Glomerular visceral epithelial cell (primary cell): ENCODE data around the gene AXIN1.
"Not testable (repeated sequence)": the region's sequence is repeated elsewhere in the genome, so short reads cannot be mapped to it uniquely, and the experiment has no call there.

Experiments used
- DNase-seq: peaks from one replicate; pipeline ENCODE4 v3.0.0-alpha.2; 2016; ENCODE audit errors: extremely low spot score

AXIN1 gene

DNA sequence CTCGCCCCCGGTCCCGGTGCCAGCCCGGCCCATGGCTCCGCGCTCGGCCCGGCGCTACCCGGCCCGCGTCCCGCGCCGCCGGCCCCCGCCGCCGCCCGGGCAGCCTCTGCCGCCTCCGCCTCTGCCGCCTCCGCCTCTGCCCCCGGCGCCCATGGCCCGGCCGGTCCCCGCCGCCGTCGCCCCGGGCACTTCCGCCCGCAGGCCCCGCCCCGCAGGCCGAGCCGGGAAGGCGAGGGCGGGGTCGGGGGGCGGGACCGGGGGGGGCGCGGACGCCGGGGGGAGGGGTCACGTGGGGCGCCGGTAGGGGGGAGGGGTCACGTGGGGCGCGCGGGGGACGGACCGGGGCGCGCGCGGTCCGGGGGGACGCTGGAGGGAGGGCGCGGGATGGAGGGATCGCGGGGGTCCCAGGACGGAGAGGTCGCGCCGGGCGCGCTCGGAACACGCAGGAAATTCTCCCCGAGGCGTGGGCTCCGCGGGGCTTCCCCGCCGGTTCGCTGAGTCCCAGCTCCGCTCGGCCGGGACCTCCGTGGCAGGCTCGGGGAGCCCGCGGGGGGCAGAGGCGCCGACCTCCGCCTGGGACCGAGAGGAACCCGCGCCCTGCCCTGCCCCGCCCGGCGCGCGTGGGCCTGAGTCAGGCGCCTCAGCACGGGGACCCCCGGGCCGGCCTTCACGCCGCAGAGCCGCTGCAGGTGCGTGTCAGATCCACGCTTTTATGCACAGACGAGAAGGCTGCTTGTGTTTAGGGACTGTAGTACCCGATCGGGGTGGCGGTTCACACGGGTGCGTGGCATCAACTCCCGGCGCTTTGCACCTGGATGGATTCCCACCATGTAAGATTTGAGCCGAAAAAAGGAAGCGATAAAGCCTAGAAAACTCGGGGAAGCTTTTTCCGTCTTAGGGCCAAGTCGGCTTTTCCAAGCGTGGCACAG is 29.5 kb upstream of the AXIN1 start, which contains the start of gene PGAP6:
Gene PGAP6, minus strand, starts transcription at position 190 of the 929 bp plus-strand sequence. Its CDS starts 157 bp downstream, at position 33.
- peak; percentile 72 for DNase-seq

DNA sequence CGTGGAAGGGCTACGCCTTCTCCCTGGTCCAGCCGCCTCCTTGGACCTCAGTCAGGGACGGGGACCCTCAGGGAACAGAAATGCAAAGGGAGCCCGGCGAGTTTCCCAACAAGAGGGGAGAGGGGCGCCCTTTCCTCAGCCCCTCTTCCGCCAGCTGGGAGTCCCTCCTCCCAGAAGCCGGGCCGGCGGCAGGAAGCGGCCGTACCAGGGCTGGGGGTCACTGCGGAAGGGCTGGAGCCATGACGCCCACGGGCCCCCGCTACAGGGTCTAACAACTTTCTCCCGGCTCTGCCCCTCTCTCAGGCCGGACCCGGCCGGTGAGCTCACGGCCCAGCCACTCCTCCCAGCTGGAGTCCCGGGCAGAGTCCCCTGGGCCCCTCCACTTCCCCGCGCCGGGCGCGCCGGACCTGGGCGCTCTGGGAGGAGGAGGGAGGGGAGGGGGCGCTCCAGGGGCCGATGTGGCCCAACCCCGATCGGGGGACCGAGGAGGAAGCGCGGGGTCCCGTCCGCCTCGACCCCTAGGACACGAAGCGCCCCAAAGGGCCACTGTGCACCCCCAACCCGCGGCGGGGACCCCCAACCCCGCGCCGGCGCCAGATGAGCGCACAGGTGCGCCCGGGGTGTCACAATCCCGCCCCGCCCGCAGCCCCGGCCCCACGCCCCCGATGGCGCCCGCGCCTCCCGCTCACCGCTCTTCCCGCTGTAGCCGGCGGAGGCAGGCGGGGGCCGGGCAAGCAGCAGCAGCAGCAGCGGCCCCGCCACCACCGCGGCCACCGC is 28.7 kb upstream of the AXIN1 start:
- peak; percentile 26 for DNase-seq

DNA sequence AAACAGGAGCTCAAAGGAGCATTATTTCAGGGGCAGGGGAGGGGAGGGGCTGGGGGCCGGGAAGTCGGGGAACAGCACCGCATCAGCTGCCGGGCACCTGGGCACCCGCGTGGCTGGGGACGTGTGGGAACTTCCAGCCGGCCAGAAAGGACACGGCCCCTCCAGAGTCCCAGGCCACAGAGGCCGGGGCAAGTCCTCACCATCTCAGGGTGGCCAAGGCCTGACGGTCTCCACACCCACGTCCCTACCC is 28.2 kb upstream of the AXIN1 start:
- no peak for DNase-seq

DNA sequence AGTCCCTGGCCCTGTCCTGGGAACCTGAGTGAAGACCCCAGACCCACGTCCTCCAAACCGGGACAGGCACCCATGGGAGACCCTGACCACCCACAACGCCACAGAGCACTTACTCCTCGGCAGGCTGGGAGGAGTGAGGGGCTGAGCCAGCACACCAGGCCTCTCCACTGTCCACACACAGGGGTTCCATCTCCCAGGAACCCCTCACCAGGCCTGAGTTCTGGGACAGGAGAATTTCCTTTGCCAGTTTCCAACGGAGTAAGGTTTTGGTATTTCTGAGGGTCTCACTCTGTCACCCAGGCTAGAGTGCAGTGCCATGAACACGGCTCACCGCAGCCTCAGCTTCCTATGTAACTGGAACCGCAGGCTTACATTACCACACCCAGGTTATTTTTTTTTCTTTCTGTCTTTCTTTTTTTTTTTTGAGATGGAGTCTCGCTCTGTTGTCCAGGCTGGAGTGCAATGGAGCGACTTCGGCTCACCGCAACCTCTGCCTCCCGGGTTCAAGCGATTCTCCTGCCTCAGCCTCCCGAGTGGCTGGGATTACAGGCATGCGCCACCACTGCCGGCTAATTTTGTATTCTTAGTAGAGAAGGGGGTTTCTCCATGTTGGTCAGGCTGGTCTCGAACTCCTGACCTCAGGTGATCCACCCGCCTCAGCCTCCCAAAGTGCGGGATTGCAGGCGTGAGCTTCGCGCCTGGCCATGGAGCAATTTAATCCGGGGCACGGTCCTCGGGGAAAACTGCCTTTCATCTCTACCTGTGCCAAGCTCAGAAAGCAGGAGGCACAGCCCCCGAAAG is 27.6 kb upstream of the AXIN1 start:
- DNase-seq = no peak

DNA sequence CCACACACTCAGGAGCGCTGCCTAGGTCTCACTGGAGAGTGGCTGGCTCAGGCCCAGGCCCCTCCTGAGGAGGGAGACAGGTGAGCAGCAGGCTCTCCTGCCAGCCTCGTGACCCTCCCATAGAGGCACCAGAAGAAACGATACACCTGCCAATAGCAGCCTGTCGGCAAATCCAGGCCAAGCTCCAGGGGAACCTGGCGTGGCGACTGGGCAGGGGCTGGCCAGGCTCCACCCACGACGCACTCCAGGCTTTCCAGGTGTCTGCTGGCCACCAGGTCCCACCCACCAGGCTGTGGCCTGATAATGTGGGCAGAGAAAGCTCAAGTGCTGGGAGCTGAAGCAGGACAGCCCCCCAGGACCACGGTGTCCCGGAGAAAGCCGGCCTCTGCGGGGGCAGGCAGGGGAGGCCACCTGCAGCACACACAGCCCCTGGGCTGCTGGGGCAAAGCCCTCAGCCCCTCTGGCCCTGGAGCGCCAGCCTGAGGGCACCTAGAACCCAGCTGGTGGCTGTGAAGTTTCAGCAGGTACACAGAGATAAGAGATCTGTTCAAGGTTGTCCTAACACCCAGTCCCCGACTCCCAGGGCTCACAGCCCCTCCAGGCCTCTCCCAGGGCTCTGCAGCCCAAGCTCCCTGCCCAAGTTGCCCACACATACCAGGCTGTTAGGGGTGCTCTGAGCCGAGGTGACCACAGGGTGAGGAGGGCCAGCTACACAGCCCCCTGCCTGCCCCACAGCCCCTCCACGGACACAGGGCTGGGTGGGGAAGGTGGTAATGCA is 26.8 kb upstream of the AXIN1 start:
- DNase-seq = no peak

DNA sequence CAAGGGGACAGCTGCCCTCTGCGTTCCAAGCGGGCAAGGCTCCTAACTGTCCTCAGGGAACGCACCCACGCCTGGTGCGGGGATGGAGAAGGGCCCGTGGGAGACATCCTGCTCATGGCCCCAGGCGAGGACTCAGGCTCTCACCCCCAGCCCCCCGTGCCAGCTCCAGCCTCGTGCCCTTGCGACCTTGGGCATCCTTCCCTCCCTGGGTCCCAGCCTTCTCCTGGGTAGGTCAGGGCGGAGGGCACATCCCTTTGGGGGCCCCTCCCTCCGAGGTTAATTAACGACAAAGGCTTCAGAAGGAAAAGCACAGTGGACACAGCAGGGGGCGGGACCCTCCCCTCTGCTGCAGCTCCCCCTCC is 26.3 kb upstream of the AXIN1 start:
- no peak for DNase-seq

DNA sequence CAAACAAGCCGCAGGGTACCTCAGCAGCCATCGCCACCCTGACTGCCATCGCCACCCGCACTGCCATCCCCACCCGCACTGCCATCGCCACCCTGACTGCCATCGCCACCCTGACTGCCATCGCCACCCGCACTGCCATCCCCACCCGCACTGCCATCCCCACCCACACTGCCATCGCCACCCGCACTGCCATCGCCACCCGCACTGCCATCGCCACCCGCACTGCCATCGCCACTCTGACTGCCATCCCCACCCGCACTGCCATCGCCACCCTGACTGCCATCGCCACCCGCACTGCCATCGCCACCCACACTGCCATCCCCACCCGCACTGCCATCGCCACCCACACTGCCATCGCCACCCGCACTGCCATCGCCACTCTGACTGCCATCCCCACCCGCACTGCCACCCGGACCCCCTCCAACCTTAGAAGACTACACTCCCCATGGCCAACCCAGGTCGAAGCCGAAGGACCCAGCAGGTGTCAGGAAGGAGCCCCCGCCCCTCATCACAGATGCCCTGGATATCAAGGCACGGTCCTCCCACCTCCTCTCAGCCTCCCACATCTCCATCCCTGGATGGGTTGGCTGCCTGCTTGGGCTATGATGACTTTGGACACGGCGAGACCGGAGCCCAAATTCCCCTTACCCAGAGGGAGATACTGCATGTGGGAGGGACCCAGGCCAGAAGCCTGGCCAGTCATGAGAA is 25.7 kb upstream of the AXIN1 start:
- DNase-seq = not testable (repeated sequence)

DNA sequence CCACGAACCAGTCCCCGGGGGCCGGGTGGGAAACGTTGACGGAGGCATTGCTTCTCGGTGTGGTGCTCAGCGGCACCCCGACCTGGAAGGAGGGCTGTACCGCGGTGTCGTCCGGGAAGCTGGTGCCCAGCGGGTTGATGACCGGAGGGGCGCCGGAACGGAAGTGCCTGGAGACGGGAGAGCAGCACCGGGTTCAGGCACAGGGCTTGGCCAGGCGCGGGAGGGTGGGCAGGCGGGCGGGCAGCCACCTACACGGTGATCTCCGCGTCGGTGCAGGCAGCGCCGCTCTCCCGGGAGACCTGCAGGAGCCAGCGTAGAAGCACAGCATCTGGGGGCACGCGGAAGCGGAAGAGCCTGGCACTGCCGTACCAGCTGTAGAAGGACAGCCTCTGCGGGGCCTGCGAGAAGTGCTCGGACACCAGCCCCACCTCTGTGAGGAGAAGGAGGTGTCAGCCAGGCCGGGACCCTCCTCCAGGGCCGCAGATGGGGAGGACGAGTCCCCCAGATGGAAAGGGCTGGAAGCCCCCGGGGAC is 25.0 kb upstream of the AXIN1 start:
- no peak for DNase-seq

DNA sequence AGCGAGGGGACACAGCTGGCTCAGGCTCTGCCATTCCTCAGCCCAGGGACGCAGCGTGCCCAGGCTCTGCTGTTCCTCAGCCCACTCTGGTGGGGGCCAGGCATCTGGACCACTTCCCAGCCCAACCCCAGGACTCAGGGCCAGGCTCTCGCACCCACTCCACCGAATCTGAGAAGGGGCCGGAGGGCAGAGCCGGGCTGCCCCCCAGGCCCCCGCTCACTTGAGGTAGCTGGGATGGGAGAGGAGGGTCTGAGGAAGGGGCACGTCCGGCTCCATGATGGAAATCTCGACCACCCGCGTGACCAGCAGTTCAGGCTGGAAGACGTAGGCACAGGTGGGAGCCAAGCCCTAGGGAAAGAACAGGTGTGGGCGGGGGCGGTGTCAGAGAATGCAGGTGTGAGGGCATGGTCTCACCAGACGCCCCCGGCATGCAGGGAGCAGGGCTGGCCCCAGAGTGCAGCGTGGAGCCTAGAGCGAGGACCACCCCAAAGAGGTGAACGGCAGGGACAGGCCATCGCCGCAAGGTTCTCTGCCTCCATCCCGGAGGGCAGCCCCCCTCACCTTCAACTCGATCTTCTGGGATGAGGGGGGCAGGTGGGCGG is 24.4 kb upstream of the AXIN1 start:
- DNase-seq = no peak

DNA sequence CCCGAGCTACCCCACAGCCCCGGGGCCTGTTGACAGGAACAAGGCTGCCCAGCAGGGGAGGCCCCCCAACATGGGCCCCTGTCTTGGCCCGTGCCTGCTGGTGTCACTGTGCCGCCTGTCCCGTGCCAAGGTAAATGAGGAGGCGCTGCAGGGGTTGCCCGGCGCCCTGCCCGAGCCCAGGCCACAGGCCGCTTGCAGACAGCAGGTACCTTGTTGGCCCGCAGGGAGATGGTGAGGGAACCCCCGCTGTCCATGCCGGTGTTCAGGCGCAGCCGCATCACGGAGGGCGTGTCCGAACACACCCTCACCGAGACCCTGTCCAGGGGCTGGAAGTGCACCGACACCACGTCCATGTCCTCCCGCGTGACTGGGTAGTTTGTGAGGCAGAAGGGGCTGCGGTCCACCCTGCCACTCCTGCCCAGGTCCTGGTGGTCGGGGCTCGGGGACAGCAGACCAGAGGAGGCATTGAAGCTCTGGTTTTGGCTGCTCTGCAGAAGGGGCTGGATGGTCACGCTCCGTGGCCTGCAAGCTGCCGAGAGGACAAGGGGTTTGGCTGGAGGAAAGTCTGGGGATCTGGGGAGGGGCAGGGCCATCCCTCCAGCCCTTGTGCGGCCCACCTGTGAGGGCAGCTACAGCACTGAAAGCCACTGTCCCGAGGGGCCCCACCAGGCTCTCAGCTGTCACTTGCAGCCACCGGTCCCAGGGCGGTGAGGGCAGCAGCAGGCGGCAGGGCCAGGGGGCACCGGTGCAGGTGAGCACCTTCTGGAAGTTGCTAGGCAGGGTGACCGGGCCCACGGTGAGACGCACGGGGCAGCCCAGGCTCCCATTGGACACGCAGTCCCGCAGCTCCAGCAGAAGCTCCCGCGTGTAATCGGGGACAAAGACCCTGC is 23.6 kb upstream of the AXIN1 start:
- no peak for DNase-seq

DNA sequence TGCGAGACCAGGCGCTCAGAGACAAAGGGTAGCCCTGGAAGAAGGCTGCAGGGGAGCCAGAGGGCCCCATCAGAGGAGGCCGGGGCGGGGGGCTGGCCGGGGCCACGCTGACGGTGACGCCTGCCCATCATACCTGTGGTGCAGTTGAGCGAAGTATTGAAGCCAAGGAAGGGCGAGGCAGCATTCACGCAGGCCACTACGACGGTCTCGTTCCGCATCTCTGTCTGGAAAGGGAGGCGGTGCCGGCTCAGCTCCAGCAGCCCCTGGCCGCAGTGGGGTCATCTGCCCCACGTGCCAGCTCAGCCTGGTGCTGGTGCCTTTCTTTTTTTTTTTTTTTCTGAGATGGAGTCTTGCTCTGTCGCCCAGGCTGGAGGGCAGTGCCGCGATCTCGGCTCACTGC is 22.7 kb upstream of the AXIN1 start:
- DNase-seq = no peak

DNA sequence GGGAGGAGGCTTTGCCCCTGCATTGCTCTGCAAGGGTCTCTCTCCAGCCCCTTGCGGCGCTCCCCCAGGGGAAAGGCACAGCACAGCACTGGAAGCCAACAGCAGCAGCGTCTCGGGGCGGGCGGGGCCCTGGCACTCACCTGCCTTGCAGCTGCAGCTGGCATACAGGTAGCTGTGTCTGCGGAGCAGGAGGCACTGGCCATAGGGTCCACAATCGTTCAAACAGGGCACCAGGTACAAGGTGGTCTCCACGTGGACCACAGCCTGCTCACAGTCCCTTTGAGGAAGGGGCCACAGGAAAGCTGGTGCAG is 22.0 kb upstream of the AXIN1 start:
- no peak for DNase-seq

DNA sequence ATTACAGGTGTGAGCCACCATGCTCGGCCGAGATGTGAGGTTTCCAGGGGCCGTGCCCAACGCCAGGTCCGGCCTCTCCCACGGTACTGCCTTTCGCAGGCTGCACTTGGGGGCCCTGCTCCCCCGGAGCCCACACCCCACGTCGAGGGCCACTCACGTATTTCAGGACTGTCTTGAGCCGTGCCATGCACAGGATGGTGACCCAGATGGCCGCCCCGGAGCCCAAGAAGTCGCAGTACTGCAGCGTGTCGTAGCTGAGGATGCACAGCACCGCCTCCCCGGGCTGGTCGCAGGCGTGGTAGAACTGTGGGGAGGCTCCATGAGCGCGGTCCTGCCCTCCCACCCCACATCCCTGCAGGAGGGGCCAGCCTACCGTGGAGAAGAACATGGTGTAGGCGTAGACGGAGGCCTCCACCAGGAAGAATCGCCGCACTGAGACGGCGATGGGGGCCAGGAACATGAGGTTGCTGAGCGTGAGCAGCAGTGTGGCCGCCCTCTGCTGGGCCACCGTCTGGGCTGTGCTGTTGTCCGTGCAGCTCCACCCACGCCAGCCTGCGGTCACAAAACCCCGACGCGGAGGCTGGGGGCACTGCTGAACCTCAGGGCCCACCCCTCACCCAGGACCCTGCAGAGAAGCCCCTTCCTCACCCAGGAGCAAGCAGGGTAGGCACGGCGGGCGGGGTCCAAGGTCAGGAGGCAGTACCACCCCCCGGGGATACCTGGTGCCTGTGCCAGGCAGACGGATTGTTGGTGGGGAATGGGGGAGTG is 21.5 kb upstream of the AXIN1 start:
- DNase-seq = no peak

DNA sequence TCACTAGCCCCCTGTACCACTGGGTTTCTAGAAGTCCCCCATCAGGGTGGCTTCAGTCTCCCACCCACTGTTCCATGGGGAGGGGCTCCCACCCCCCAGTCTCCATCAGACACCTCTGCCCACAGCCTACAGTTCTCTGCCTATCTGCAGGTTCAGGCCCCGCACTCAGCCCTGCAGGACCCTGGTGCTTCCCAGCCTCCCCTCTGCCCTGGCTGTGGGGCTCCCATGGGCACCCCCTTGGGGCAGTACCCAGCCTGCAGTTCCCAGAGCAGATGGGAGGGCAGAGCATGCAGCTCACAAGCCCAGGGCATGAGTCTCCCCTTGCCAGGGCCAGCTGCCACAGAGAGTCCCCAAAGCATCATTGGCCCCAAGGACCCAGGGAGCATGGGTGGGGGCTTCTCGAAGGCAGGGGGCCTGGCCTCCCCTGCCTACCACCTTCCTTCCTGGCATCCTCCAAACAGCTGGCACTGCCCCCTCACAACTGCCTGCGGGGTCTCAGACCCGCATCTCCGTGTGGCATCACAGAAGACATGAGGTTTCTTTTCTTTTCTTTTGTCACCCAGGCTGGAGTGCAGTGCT is 20.6 kb upstream of the AXIN1 start:
- DNase-seq = no peak

DNA sequence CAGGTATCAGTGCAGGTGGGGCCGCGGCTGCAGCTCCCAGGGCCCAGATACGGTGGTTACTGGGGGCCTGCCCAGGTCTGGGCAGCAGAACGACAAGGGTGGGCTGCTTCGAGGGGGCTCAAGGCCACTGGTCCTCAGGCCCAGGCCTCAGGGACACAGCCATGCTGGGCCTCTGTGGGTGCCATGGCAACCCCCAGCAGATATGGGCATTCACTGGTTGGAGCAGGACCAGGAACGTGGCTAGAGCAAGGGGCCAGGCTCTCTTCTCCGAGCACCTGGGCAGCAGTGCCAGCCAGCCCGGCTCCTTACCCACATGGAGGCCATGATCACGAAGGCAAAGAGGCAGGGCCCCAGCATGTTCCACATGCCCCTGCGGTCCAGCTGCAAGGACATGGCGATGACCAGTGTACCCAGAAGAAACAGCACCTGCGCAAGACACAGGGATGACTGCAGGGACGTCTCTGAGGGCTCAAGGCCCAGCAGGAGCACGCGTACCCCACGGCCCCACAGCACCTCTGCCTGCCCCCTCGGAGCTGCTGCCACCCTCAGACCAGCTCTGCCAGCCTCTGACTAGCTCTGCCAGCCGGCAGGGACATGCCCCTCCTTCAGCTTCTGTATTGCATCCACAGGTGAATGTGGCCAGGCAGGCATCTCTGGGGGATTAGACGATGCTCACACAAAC is 19.9 kb upstream of the AXIN1 start:
- DNase-seq = no peak

DNA sequence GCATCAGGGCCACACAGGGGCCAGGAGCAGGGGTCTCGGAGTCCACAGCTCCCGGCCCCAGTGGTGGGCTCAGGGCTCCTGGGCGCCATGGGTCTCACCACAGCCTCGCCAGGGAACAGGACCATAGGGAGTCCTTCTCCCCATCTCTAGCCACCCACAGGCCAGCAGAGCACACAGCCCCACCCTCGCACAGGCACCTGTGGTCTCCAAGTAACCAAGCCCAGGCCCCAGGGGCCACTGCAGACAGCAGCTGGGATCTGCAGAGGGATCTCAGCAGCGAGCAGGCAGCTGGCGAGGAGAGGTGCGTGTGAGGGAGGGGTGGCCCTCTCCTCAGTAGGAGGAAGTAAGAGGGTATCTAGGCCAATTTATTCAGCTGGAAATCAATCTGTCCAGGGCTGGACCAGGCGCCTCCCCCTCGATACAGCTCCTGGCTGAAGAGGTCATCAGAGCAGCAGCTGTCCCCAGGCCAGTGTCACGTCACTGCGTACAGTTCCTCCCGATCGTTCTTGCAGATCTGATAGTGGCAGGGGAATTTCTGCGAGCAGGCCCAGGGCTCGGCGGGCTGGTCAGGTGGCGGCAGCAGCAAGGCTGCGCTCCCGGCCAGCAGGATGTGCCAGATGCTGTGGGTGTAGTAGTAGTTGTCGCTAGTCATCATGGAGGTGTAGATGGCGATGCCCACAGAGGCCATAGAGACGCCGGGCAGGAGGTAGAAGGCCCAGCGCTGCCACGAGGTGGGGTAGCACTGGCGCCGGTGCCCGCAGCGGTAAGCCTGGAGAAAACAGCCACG is 19.2 kb upstream of the AXIN1 start:
- no peak for DNase-seq

DNA sequence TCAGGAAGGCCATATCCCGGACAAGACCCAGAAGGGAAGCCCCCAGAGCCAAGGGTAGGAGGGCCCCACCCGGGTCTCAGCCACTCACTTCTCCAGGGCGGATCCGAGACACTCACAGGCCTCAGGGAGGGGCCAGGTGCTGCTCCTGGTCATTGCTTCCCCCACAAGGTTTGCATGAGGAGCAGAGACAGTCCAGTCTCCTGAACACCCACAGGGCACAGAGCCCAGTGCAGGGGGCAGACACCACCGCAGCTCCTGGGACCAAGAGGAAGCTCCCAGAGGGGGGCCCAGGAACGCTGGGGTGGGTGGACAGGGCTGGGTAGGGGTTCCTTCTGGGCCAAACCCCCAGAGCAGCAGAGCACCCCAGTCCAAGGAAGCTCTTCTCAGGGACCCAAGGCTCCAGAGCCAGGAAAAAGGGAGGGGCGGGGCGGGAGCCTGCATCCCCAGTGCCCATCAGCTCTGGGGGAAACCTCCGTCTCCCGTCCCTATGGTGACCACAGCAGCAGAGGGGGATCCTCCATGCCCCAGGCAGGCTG is 18.5 kb upstream of the AXIN1 start:
- DNase-seq = no peak
